ENCODE data around the gene SMIM38.

The SMIM38 gene

GRCh38 chr11:69155302-69156234 is at the start of gene SMIM38:
Gene SMIM38, plus strand, starts transcription at chr11:69155935. Its CDS starts 1,912 bp downstream, at chr11:69157847.
- DNase-seq (ENCODE audit: low read depth, low spot score): no peak

- DNase-seq (ENCODE audit: low read depth, low spot score): no peak
Observed at GRCh38 chr11:69106031-69106811, 49.5 kb upstream of the SMIM38 start.

GRCh38 chr11:69107413-69107812 is 48.3 kb upstream of the SMIM38 start:
- DNase-seq (ENCODE audit: low read depth, low spot score): no peak

- DNase-seq (ENCODE audit: low read depth, low spot score): no peak
Observed at GRCh38 chr11:69108030-69108429, 47.7 kb upstream of the SMIM38 start.

- DNase-seq (ENCODE audit: low read depth, low spot score): no peak
Observed at GRCh38 chr11:69108559-69108958, 47.2 kb upstream of the SMIM38 start.

GRCh38 chr11:69109101-69109500 is 46.6 kb upstream of the SMIM38 start:
- no peak for DNase-seq (ENCODE audit: low read depth, low spot score)

- no peak for DNase-seq (ENCODE audit: low read depth, low spot score)
Observed at GRCh38 chr11:69110451-69110850, 45.3 kb upstream of the SMIM38 start.

GRCh38 chr11:69111624-69112542 is 43.9 kb upstream of the SMIM38 start:
- DNase-seq (ENCODE audit: low read depth, low spot score): no peak

- DNase-seq (ENCODE audit: low read depth, low spot score): no peak
Observed at GRCh38 chr11:69113226-69113625, 42.5 kb upstream of the SMIM38 start.

- no peak for DNase-seq (ENCODE audit: low read depth, low spot score)
Observed at GRCh38 chr11:69113646-69114340, 41.9 kb upstream of the SMIM38 start.

- no peak for DNase-seq (ENCODE audit: low read depth, low spot score)
Observed at GRCh38 chr11:69114362-69114761, 41.4 kb upstream of the SMIM38 start.

- no peak for DNase-seq (ENCODE audit: low read depth, low spot score)
Observed at GRCh38 chr11:69114811-69115523, 40.8 kb upstream of the SMIM38 start.

- no peak for DNase-seq (ENCODE audit: low read depth, low spot score)
Observed at GRCh38 chr11:69115586-69116560, 39.9 kb upstream of the SMIM38 start.

GRCh38 chr11:69116671-69117070 is 39.1 kb upstream of the SMIM38 start:
- no peak for DNase-seq (ENCODE audit: low read depth, low spot score)

- no peak for DNase-seq (ENCODE audit: low read depth, low spot score)
Observed at GRCh38 chr11:69119190-69119589, 36.5 kb upstream of the SMIM38 start.

GRCh38 chr11:69120096-69120875 is 35.4 kb upstream of the SMIM38 start:
- no peak for DNase-seq (ENCODE audit: low read depth, low spot score)

- no peak for DNase-seq (ENCODE audit: low read depth, low spot score)
Observed at GRCh38 chr11:69121021-69121420, 34.7 kb upstream of the SMIM38 start.

GRCh38 chr11:69121621-69122325 is 34.0 kb upstream of the SMIM38 start:
- no peak for DNase-seq (ENCODE audit: low read depth, low spot score)

All from brain pericyte (primary cell).